Activated CD4-positive, alpha-beta T cell treated with anti-CD3 and anti-CD28 coated beads, Interleukin-2, amount 50 U/mL, for 4 hours (primary cell): ENCODE data around the gene MS4A14.
"Not testable (repeated sequence)": the region's sequence is repeated elsewhere in the genome, so short reads cannot be mapped to it uniquely, and the experiment has no call there.

ENCODE experiments used
- DNase-seq, 2 experiments: peaks; one replicate each; pipeline ENCODE4 v3.0.0-alpha.2; 2020

MS4A14 gene

DNA sequence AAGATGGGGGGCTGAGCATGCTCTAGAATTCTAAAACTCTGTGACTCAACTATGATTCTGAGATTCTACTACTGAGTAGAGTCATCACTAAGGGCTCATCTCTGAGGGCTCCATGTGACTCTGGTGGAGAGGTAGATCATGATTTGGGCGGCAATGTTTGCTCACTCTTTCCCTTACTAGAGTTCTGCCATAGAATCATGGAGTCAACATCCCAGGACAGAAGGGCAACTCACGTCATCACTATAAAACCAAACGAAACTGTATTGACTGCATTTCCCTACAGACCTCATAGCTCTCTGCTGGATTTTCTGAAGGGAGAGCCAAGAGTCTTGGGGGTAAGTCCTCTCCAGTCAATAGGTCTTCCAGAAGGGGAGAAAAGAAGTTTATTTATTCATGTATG, at the start of gene MS4A14:
TSS of gene MS4A14 (plus strand) at position 78 of the 400 bp plus-strand sequence. CDS start at position 198, 120 bp downstream.
- no peak for DNase-seq

- no peak for DNase-seq
Measured at GRCh38 chr11:60347084-60347797, 49.0 kb upstream of the MS4A14 start.

DNA sequence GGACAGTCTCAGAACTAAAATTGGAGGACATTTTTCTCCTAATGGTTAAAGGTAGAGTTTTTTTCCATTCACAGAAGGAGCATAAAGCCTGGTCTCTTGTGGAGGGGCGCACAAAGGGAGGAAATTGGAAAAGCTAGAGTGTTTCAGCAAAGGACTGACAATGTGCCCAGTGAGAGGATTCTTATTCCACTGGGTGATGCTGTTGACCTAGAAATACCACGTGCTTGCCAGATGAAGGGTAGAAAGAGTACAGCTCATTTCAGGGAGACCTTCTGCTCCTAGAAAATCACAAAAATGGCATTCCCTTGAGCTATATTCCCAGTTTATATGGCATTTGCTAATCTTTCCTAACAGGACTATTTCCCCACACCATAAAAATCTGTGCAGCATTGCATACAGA, 48.1 kb upstream of the MS4A14 start:
- DNase-seq, result no peak

DNA sequence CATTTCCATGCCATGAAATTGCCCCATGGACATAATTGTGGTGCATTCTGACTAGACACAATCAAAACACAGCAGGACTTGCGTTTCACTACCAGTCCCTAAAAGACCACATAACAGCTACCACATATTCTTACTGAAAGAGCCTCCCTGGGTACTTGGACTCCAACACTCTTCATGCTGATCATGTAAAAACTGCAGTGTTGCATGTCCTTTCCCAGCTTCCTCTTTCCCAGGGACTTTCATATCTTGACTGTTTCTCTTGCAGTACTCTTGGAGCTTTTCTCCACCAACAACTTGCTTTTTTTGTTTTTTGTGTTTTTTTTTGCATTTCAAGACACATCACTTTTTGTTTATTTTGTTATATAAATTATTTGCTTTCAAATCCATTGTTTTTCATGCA, 46.3 kb upstream of the MS4A14 start:
- no peak for DNase-seq

DNA sequence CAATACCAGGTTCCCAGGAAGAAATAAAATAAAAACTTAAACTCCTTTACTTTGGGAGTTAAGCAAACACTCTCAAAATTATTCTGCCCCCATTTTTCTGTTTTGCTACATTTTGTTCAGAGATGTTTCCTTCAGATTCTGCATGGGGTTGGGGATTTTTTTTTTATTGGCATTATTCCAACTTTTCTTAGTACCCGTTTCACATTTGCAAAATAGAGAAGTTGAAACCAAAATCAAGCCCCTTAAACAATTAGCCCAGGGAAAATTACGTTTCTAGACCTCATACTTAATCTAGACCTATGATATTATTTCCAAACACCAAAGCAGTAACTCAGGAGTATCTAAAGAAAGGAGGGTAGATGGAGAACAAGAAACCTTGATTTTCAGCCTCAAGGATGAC, 38.5 kb upstream of the MS4A14 start:
- no peak for DNase-seq

- DNase-seq, result no peak
Measured at GRCh38 chr11:60360621-60361020, 35.6 kb upstream of the MS4A14 start.

DNA sequence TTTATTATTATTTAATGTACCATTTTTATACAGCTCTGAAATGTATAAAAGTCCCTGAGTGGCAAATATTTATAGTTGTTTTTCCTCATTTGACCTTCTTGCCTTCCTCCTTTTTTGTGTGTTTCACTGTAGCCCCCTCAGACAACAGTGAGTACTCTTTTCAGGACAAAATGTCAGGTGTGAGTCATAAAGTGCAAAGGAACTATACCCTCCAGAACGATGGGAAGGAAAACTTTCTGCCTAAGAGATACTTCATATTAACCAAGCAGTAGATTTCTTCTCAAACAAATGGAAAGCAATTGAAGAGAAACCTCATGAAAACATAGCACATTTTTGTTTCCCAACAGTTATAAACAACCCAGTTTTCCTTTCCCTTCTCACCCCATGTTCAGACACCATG, 34.0 kb upstream of the MS4A14 start:
- DNase-seq, result no peak

- DNase-seq, result peak; percentile 29 to 42
Measured at GRCh38 chr11:60363542-60364470, 32.5 kb upstream of the MS4A14 start.

DNA sequence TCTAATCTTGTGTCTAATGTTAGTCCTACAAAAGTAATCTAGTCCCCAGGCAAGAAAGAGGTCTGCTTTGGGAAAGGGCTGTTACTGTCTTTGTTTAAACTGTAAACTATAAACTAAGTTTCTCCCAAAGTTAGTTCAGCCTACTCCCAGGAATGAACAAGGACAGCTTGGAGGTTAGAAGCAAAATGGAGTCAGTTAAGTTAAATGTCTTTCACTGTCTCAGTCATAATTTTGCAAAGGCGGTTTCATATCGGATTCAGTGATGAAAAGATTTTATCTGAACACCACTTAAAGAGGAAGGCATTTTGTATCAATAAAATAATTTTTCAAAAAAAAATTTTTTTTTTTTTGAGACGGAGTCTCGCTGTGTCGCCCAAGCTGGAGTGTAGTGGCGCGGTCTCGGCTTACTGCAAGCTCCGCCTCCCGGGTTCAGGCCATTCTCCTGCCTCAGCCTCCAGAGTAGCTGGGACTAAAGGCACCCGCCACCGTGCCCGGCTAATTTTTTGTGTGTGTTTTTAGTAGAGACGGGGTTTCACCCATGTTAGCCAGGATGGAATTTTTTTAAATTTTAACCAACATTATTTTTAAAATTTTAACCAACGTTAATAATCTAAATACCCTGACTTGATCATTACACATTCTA, 29.9 kb upstream of the MS4A14 start:
- not testable (repeated sequence) for DNase-seq

DNA sequence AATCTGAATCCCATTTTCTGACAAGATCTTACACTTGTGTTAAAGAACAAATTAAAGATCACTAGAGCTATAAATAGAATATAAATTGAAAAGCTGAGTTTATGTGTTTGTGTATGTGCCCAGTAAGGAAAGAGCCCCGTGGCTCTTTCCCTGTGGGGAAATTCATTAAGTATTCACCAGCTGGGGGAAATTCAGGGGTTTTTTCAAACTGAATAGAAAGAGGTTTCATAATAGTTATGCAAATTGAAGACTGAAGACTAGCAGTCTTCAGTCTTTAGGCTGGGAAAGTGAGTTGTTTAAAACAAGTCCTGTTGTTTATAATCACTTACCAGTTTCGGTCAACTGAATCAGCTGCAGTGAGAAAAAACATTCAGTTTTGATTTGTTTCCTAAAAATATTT, 29.2 kb upstream of the MS4A14 start:
- no peak for DNase-seq

GRCh38 chr11:60367896-60368295, 28.4 kb upstream of the MS4A14 start:
- no peak for DNase-seq

- no peak for DNase-seq
Measured at GRCh38 chr11:60370252-60370810, 25.9 kb upstream of the MS4A14 start.

GRCh38 chr11:60370811-60371298, 25.4 kb upstream of the MS4A14 start:
- no peak for DNase-seq

DNA sequence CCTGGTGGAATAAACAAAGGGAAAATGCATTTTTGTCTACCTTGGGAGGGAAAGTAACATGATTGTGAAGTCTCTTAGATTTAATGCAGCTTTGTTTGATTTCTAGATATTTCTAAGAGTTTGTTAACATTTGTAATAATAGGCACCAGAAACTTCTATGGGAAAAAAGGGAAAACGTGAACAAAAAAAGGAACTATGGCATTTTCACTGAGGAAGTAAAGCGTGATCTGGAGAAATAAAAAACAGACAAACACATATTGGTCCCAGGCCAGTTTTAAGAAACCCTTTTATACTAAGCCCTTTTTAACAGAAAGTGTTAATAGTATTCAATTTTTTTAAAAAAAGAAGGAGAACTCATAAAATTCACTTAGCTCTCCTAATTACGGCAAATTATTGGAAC, 24.9 kb upstream of the MS4A14 start:
- DNase-seq, result no peak

- no peak for DNase-seq
Measured at GRCh38 chr11:60371854-60372253, 24.4 kb upstream of the MS4A14 start.

GRCh38 chr11:60372767-60373166, 23.5 kb upstream of the MS4A14 start:
- no peak for DNase-seq

- DNase-seq, result no peak
Measured at GRCh38 chr11:60375316-60375715, 20.9 kb upstream of the MS4A14 start.

DNA sequence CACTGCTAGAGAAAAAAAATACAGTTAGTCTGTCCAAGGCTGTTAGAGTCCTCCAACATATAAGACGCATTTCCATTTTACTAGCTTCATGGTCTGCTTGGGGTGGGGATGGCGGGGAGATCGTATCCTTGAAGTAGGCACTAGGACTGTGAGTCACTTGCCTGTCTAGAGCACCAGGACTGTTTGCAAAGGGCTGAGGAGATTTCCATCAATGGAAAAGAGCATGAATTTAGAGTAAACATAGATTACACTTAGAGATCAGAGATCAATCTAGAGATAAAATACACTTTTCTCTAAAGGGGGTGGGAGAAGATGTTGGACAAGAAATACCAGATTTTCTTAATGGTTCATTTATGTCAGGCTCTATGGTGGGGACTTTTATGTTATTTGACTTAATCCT, 19.7 kb upstream of the MS4A14 start:
- DNase-seq, result no peak

DNA sequence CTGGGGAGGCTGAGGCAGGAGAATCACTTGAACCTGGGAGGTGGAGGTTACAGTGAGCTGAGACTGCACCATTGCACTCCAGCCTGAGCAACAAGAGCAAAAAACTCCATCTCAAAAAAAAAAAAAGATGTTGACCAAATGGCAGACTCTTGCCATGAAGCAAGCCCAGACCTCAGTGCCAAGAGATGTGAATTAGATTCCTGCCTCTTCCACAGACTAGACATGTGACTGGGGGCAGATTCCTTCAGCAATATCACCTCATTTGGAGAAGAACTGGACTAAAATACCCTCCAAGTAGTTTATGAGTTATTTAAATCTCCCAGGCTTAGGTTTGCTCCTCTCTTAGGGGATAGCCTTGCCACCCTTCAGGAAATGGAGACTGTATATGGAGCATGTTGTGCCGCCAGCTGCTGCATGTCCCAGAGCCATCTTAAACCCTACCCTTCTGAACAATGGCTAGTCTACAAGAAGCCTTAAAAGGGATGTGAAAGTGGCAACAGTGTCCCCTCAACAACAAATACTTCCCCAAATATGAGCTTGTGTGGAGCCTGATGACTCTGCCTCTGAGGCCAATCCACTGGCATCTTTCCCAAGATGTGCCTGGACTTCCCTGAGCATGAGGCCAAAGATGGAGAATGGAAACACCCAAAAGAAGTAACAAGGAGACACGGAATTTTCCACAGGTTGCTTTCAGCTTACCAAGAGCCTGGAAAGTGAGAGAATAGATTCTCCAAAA, 18.7 kb upstream of the MS4A14 start:
- no peak for DNase-seq

DNA sequence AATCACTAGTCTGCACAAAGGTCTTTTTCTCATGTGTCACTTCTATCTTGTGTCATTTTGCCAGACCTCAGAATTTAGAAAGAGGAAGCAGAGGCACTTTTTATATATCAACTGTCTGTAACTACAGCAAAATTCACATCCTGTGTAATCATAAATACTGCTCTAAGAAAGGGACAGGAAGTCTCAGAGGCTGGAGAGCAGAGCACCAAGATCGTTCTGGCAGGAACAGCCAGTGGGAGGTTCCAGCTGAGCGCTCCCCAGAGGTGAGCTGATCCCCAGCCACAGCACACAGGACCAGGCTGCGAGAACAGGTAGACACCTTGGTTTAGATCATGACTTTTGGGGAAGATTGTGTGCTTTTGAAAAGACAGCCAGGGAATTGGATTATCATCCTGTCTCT, 17.9 kb upstream of the MS4A14 start, which contains the start of gene MS4A7:
TSS of gene MS4A7 (plus strand) at position 179 of the 400 bp plus-strand sequence. CDS start 4,610 bp downstream, outside the sequence.
- DNase-seq, result no peak

GRCh38 chr11:60389279-60389910, 6.9 kb upstream of the MS4A14 start:
- DNase-seq, result no peak

GRCh38 chr11:60390419-60390818, 5.8 kb upstream of the MS4A14 start:
- no peak for DNase-seq
